ENCODE data around the gene ZNF473.

The ZNF473 gene

GRCh38 chr19:50000841-50001557 is 24.8 kb upstream of the ZNF473 start:
- H3K27me3 ChIP-seq (ENCODE audit: low read depth, low read length) = no peaks in the 10 kb centered on the region
- H2AFZ ChIP-seq (ENCODE audit: low read depth, low read length) = no peak overlapping the region
- no peak overlapping the region for H3K9ac ChIP-seq (ENCODE audit: low read length)
- H3K4me3 ChIP-seq (ENCODE audit: low read length) = no peak overlapping the region
- H3K4me1 ChIP-seq (ENCODE audit: low read length) = peaks cover 17% of the 10 kb centered on the region
- H3K4me2 ChIP-seq (ENCODE audit: low read length) = no peak overlapping the region
- H3K9me3 ChIP-seq (ENCODE audit: insufficient read depth, low read length) = no peaks in the 10 kb centered on the region
- H3K27ac ChIP-seq (ENCODE audit: low read length) = no peak overlapping the region
- peaks cover 33% of the 10 kb centered on the region for H3K36me3 ChIP-seq (replicated peaks; ENCODE audit: low read depth, low read length)
- H3K79me2 ChIP-seq (ENCODE audit: low read length) = no peaks in the 10 kb centered on the region
- TF ChIP-seq, protein P1, sequence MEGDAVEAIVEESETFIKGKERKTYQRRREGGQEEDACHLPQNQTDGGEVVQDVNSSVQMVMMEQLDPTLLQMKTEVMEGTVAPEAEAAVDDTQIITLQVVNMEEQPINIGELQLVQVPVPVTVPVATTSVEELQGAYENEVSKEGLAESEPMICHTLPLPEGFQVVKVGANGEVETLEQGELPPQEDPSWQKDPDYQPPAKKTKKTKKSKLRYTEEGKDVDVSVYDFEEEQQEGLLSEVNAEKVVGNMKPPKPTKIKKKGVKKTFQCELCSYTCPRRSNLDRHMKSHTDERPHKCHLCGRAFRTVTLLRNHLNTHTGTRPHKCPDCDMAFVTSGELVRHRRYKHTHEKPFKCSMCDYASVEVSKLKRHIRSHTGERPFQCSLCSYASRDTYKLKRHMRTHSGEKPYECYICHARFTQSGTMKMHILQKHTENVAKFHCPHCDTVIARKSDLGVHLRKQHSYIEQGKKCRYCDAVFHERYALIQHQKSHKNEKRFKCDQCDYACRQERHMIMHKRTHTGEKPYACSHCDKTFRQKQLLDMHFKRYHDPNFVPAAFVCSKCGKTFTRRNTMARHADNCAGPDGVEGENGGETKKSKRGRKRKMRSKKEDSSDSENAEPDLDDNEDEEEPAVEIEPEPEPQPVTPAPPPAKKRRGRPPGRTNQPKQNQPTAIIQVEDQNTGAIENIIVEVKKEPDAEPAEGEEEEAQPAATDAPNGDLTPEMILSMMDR (IDR thresholded peaks at IDR 0.05; ENCODE audit: low read depth, low read length) = no peak
- no peak for TF ChIP-seq EZH2phosphoT487 (IDR thresholded peaks at IDR 0.05; ENCODE audit: low read depth)
- H4K20me1 ChIP-seq (ENCODE audit: insufficient read depth, low read length) = peaks cover 12% of the 10 kb centered on the region

GRCh38 chr19:50001775-50002174 is 24.0 kb upstream of the ZNF473 start:
- H3K27ac ChIP-seq (ENCODE audit: low read length) = no peak overlapping the region
- peaks cover 17% of the 10 kb centered on the region for H3K4me1 ChIP-seq (ENCODE audit: low read length)
- H4K20me1 ChIP-seq (ENCODE audit: insufficient read depth, low read length) = peaks cover 12% of the 10 kb centered on the region
- H3K9ac ChIP-seq (ENCODE audit: low read length) = no peak overlapping the region
- H3K79me2 ChIP-seq (ENCODE audit: low read length) = no peaks in the 10 kb centered on the region
- H3K9me3 ChIP-seq (ENCODE audit: insufficient read depth, low read length) = no peaks in the 10 kb centered on the region
- no peak overlapping the region for H2AFZ ChIP-seq (ENCODE audit: low read depth, low read length)
- H3K4me2 ChIP-seq (ENCODE audit: low read length) = no peak overlapping the region
- no peak for TF ChIP-seq EZH2phosphoT487 (IDR thresholded peaks at IDR 0.05; ENCODE audit: low read depth)
- TF ChIP-seq, protein P1 (IDR thresholded peaks at IDR 0.05; ENCODE audit: low read depth, low read length) = no peak
- H3K4me3 ChIP-seq (ENCODE audit: low read length) = no peak overlapping the region
- H3K27me3 ChIP-seq (ENCODE audit: low read depth, low read length) = no peaks in the 10 kb centered on the region
- peaks cover 35% of the 10 kb centered on the region for H3K36me3 ChIP-seq (replicated peaks; ENCODE audit: low read depth, low read length)

DNA sequence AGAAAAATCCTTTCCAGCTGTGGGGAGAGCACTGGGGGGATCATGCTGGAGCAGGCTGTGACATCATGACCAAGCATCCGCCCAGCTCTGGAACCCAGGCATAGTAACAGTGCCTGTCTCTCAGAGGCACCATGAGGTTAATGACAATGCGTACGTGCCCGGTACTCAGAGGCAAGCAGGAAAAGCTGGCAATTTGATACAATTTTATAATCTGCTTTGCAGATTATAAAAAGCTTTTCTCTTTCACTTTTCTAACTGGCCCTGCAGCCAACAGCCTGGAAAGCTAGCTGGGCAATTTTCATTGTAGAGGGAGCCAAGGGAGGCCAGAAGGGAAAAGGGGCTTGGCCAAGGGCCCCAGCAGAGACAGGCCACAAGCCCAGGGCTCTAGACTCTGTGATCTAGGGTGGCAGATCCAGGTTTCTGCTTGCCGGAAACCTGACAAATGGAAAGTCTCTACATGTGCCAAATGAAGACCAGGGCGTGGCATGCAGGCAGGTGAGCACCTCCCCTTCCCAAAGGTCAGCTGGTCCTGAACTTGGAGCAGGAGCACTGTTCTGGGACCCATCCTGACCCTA is 23.3 kb upstream of the ZNF473 start:
- TF ChIP-seq, protein P1 (IDR thresholded peaks at IDR 0.05; ENCODE audit: low read depth, low read length) = no peak
- no peak for TF ChIP-seq EZH2phosphoT487 (IDR thresholded peaks at IDR 0.05; ENCODE audit: low read depth)
- no peak overlapping the region for H3K4me3 ChIP-seq (ENCODE audit: low read length)
- no peaks in the 10 kb centered on the region for H3K79me2 ChIP-seq (ENCODE audit: low read length)
- no peak overlapping the region for H3K9ac ChIP-seq (ENCODE audit: low read length)
- H3K4me1 ChIP-seq (ENCODE audit: low read length) = peaks cover 17% of the 10 kb centered on the region
- no peak overlapping the region for H3K4me2 ChIP-seq (ENCODE audit: low read length)
- peaks cover 42% of the 10 kb centered on the region for H3K36me3 ChIP-seq (replicated peaks; ENCODE audit: low read depth, low read length)
- H4K20me1 ChIP-seq (ENCODE audit: insufficient read depth, low read length) = peaks cover 12% of the 10 kb centered on the region
- H3K27ac ChIP-seq (ENCODE audit: low read length) = no peak overlapping the region
- H3K9me3 ChIP-seq (ENCODE audit: insufficient read depth, low read length) = no peaks in the 10 kb centered on the region
- no peak overlapping the region for H2AFZ ChIP-seq (ENCODE audit: low read depth, low read length)
- H3K27me3 ChIP-seq (ENCODE audit: low read depth, low read length) = no peaks in the 10 kb centered on the region

- no peak overlapping the region for H3K27ac ChIP-seq (ENCODE audit: low read length)
- H3K36me3 ChIP-seq (replicated peaks; ENCODE audit: low read depth, low read length) = peaks cover 43% of the 10 kb centered on the region
These were observed 22.5 kb upstream of the ZNF473 start for GRCh38 chr19:50003254-50003788.

More at GRCh38 chr19:50003254-50003788, 22.5 kb upstream of the ZNF473 start:
- Histone ChIP-seq H2AFZ (ENCODE audit: low read depth, low read length) (no peak overlapping the region), H3K4me2 (ENCODE audit: low read length) (no peak overlapping the region), H3K9me3 (ENCODE audit: insufficient read depth, low read length) (no peaks in the 10 kb centered on the region), H4K20me1 (ENCODE audit: insufficient read depth, low read length) (peaks cover 12% of the 10 kb centered on the region), H3K9ac (ENCODE audit: low read length) (no peak overlapping the region), H3K4me3 (ENCODE audit: low read length) (no peak overlapping the region), H3K4me1 (ENCODE audit: low read length) (peaks cover 17% of the 10 kb centered on the region), H3K79me2 (ENCODE audit: low read length) (no peaks in the 10 kb centered on the region), H3K27me3 (ENCODE audit: low read depth, low read length) (no peaks in the 10 kb centered on the region)
- TF ChIP-seq, protein P1 (IDR thresholded peaks at IDR 0.05; ENCODE audit: low read depth, low read length) = no peak
- no peak for TF ChIP-seq EZH2phosphoT487 (IDR thresholded peaks at IDR 0.05; ENCODE audit: low read depth)

All from OCI-LY3 (cell line).